ENCODE measurements around the gene C10orf90. TPM values are rescaled to one million over a fixed set of nuclear protein-coding genes. Genes with fewer than 3 reads are reported as not detected.
A peak's percentile ranks its signal among the peaks of the same experiment; 100 is the strongest.

The C10orf90 gene
- total RNA-seq, 1 donor from 2014 or later, result not detected

- DNase-seq (ENCODE audit: low spot score), result no peak
- H3F3A ChIP-seq (ENCODE audit: low read depth), result no peaks in the 10 kb centered on the region
- no peaks in the 10 kb centered on the region for H4K20me1 ChIP-seq (ENCODE audit: low read depth)
- TF ChIP-seq EZH2 (IDR thresholded peaks at IDR 0.05) (no peak), EZH2phosphoT487 (IDR thresholded peaks at IDR 0.05) (no peak), CTCF (IDR thresholded peaks at IDR 0.05) (no peak)
- no peaks in the 10 kb centered on the region for H3K9me3 ChIP-seq (ENCODE audit: low read depth)
- peaks cover 18% of the 10 kb centered on the region for H3K4me1 ChIP-seq
- H3K4me1 Mint-ChIP-seq, result peaks cover 28% of the 10 kb centered on the region
- H3K4me3 ChIP-seq, result no peak overlapping the region
- H3K9ac ChIP-seq, result no peak overlapping the region
- peaks cover 3% of the 10 kb centered on the region for H3K27me3 Mint-ChIP-seq (ENCODE audit: insufficient read depth, low read depth)
- no peaks in the 10 kb centered on the region for H3K36me3 Mint-ChIP-seq
- no peak overlapping the region for H3K4me3 Mint-ChIP-seq
- H3K27ac ChIP-seq, result no peak overlapping the region
- H3K4me2 ChIP-seq, result no peak overlapping the region
- H3K79me2 ChIP-seq (ENCODE audit: low read depth), result no peaks in the 10 kb centered on the region
- no peaks in the 10 kb centered on the region for H3K36me3 ChIP-seq
- no peaks in the 10 kb centered on the region for H3K27me3 ChIP-seq
- peaks cover 6% of the 10 kb centered on the region for H3K9me3 Mint-ChIP-seq
- H3K27ac Mint-ChIP-seq, result no peak overlapping the region
- H2AFZ ChIP-seq (replicated peaks), result no peak overlapping the region
These were observed 88.8 kb downstream of the C10orf90 start for GRCh38 chr10:126581648-126582046.

GRCh38 chr10:126580873-126581647, 89.4 kb downstream of the C10orf90 start:
- Histone ChIP-seq H3K4me3 (no peak overlapping the region), H3K9me3 (ENCODE audit: low read depth) (no peaks in the 10 kb centered on the region), H4K20me1 (ENCODE audit: low read depth) (no peaks in the 10 kb centered on the region), H3K4me2 (no peak overlapping the region), H3K9ac (no peak overlapping the region), H3K4me1 (peaks cover 14% of the 10 kb centered on the region), H3K36me3 (no peaks in the 10 kb centered on the region), H3F3A (ENCODE audit: low read depth) (no peaks in the 10 kb centered on the region), H2AFZ (replicated peaks) (peak overlapping the region; percentile 42), H3K79me2 (ENCODE audit: low read depth) (no peaks in the 10 kb centered on the region), H3K27ac (no peak overlapping the region), H3K27me3 (no peaks in the 10 kb centered on the region)
- Mint-ChIP-seq H3K4me3 (no peak overlapping the region), H3K4me1 (peaks cover 26% of the 10 kb centered on the region), H3K9me3 (peaks cover 5% of the 10 kb centered on the region), H3K36me3 (no peaks in the 10 kb centered on the region), H3K27me3 (ENCODE audit: insufficient read depth, low read depth) (peaks cover 3% of the 10 kb centered on the region), H3K27ac (no peak overlapping the region)
- TF ChIP-seq EZH2 (IDR thresholded peaks at IDR 0.05) (no peak), CTCF (IDR thresholded peaks at IDR 0.05) (no peak), EZH2phosphoT487 (IDR thresholded peaks at IDR 0.05) (no peak)
- DNase-seq (ENCODE audit: low spot score), result no peak

DNA sequence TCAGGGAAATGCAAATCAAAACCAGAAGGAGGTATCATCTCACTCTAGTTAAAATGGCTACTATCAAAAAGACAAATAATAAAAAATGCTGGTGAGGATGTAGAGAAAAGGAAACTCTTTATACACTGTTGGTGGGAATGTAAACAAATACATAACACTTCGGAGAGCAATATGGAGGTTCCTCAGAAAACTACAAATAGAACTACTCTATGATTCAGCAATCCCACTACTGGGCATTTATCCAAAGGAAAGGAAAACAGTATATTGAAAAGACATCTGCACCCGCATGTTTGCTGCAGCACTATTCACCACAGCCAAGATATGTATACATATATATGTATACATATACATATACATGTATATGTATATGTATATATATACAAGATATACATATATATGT, 94.2 kb downstream of the C10orf90 start:
- TF ChIP-seq CTCF (IDR thresholded peaks at IDR 0.05) (no peak), EZH2phosphoT487 (IDR thresholded peaks at IDR 0.05) (no peak), EZH2 (IDR thresholded peaks at IDR 0.05) (no peak)
- no peak for DNase-seq (ENCODE audit: low spot score)
- no peaks in the 10 kb centered on the region for H3K79me2 ChIP-seq (ENCODE audit: low read depth)
- Mint-ChIP-seq H3K27ac (no peak overlapping the region), H3K36me3 (no peaks in the 10 kb centered on the region), H3K4me1 (peaks cover 8% of the 10 kb centered on the region), H3K27me3 (ENCODE audit: insufficient read depth, low read depth) (peaks cover 3% of the 10 kb centered on the region), H3K4me3 (no peak overlapping the region), H3K9me3 (peaks cover 11% of the 10 kb centered on the region)
- H3K27ac ChIP-seq, result no peak overlapping the region
- H2AFZ ChIP-seq (replicated peaks), result no peak overlapping the region
- H3K27me3 ChIP-seq, result no peaks in the 10 kb centered on the region
- H3K9ac ChIP-seq, result no peak overlapping the region
- H3K4me2 ChIP-seq, result no peak overlapping the region
- no peaks in the 10 kb centered on the region for H3K4me1 ChIP-seq
- no peaks in the 10 kb centered on the region for H4K20me1 ChIP-seq (ENCODE audit: low read depth)
- H3K4me3 ChIP-seq, result no peak overlapping the region
- no peaks in the 10 kb centered on the region for H3F3A ChIP-seq (ENCODE audit: low read depth)
- peaks cover 4% of the 10 kb centered on the region for H3K9me3 ChIP-seq (ENCODE audit: low read depth)
- H3K36me3 ChIP-seq, result no peaks in the 10 kb centered on the region

Data from neural progenitor cell (in vitro differentiated cells).